GM12878 (cell line): Measurements from ENCODE around the gene TMEM121B. TPM values are rescaled to one million over a fixed set of nuclear protein-coding genes. Genes with fewer than 3 reads are reported as not detected.
A peak's percentile ranks its signal among the peaks of the same experiment; 100 is the strongest.

Source experiments
- ATAC-seq: fragments of 200-7000 bp; cut with Tn5 transposase; 3 replicates; pipeline ENCODE4 v1.9.1; 2020; ENCODE audit warnings: mild to moderate bottlenecking, moderate library complexity
- BruUV-seq: library from RNA; stranded (reverse); fragments of 400-500 nt; replicated peaks from 2 replicates; lab custom pipeline; 2021; lab: Mats Ljungman, UMichigan
- CTCF ChIA-PET: fragments of 300-600 bp; sonication (Branson Sonifier 250); formaldehyde crosslinking; extraction: SDS; loops from one replicate; lab custom pipeline; 2021; ENCODE audit warnings: inconsistent platforms; lab: Yijun Ruan, JAX
- POLR2A ChIA-PET: fragments of 350-600 bp; formaldehyde crosslinking; extraction: SDS; loops from one replicate; lab custom pipeline; 2021; ENCODE audit warnings: inconsistent platforms; lab: Charles Lee
- RAD21 ChIA-PET: fragments of 300-600 bp; sonication (Branson Sonifier 250); formaldehyde crosslinking; loops from one replicate; lab custom pipeline; 2023; ENCODE audit warnings: antibody characterized with exemption; ENCODE audit not compliant: unreplicated experiment; lab: Charles Lee
- SMC1A ChIA-PET: fragments of 300-600 bp; sonication (Branson Sonifier 250); formaldehyde crosslinking; loops from one replicate; lab custom pipeline; 2023; ENCODE audit not compliant: unreplicated experiment, uncharacterized antibody; lab: Charles Lee
- DNase-seq: peaks from one replicate; pipeline ENCODE4 v3.0.0-alpha.2; 2011; ENCODE audit warnings: low read depth, low spot score
- FAIRE-seq: peaks from 3 replicates; lab custom pipeline; 2011; peaks lifted over from hg19 to GRCh38; lab: Jason Lieb, UNC
- H2AFZ ChIP-seq: 2 replicates; pipeline ENCODE4 v1.6.0; 2011; ENCODE audit warnings: low read depth, low read length, control low read depth; ENCODE audit not compliant: control insufficient read depth
- H3K27ac ChIP-seq: 2 replicates; pipeline ENCODE4 v1.5.1; 2011; ENCODE audit warnings: control low read depth; ENCODE audit not compliant: control insufficient read depth, insufficient read depth
- H3K27me3 ChIP-seq, 2 experiments: replicated peaks in 1 of 2; 2 replicates each; pipeline versions ENCODE4 v1.6.0 to v1.6.1; 2011; ENCODE audit warnings: low read length in 1 of 2; ENCODE audit not compliant: control insufficient read depth in 2 of 2, insufficient read depth in 2 of 2
- H3K36me3 ChIP-seq, 2 experiments: 2 replicates each; pipeline ENCODE4 v1.5.1; 2011; ENCODE audit warnings: low read length in 1 of 2; ENCODE audit not compliant: control insufficient read depth in 2 of 2, insufficient read depth in 2 of 2
- H3K4me1 ChIP-seq: 2 replicates; pipeline ENCODE4 v1.6.1; 2011; ENCODE audit warnings: mild to moderate bottlenecking, low read length, moderate library complexity, mixed read lengths; ENCODE audit not compliant: control insufficient read depth, insufficient read depth
- H3K4me2 ChIP-seq: 2 replicates; pipeline ENCODE4 v1.6.0; 2011; ENCODE audit warnings: control low read depth; ENCODE audit not compliant: control insufficient read depth, insufficient read depth
- H3K4me3 ChIP-seq: fragments of 200-600 bp; sonication (generic); 2 replicates; pipeline ENCODE4 v1.5.1; 2016
- H3K79me2 ChIP-seq: 2 replicates; pipeline ENCODE4 v1.6.0; 2011; ENCODE audit warnings: low read length; ENCODE audit not compliant: control insufficient read depth, insufficient read depth
- H3K9ac ChIP-seq: 2 replicates; pipeline ENCODE4 v1.8.0; 2011; ENCODE audit warnings: low read length, control low read depth, mixed read lengths; ENCODE audit not compliant: control insufficient read depth, insufficient read depth
- H3K9me3 ChIP-seq: replicated peaks from 3 replicates; pipeline ENCODE4 v1.5.1; 2011; ENCODE audit warnings: mild to moderate bottlenecking, low read length; ENCODE audit not compliant: control insufficient read depth, insufficient read depth
- H4K20me1 ChIP-seq: 2 replicates; pipeline ENCODE4 v1.6.0; 2011; ENCODE audit not compliant: control insufficient read depth, insufficient read depth
- ASH2L ChIP-seq: fragments of 300-600, 200-600 bp; sonication (generic); IDR thresholded peaks from 2 replicates; pipeline ENCODE4 v1.6.1; 2017; ENCODE audit warnings: low read depth, mild to moderate bottlenecking, borderline replicate concordance
- ETV6 ChIP-seq, 2 experiments: fragments of 450-650 bp in 1 of 2; IDR thresholded peaks in 1 of 2; conservative IDR thresholded peaks in 1 of 2; 2 replicates each; pipeline ENCODE4 v1.6.1; 2014; ENCODE audit warnings: antibody characterized with exemption in 1 of 2, borderline replicate concordance in 1 of 2, low read depth in 1 of 2, mild to moderate bottlenecking in 1 of 2, moderate library complexity in 1 of 2
- HDGF ChIP-seq: fragments of 450-650 bp; IDR thresholded peaks from 2 replicates; pipeline ENCODE4 v1.6.1; 2016; ENCODE audit warnings: antibody characterized with exemption
- JUND ChIP-seq: IDR thresholded peaks from 2 replicates; pipeline ENCODE4 v1.6.1; 2012; ENCODE audit warnings: low read depth, mild to moderate bottlenecking, low read length, improper control_type of control experiment, moderate library complexity
- KAT2A ChIP-seq: conservative IDR thresholded peaks from 2 replicates; pipeline ENCODE4 v1.6.1; 2011; ENCODE audit warnings: low read depth, low read length; ENCODE audit not compliant: control insufficient read depth
- SMARCA5 ChIP-seq: fragments of 450-650 bp; IDR thresholded peaks from 2 replicates; pipeline ENCODE4 v1.6.1; 2017; ENCODE audit warnings: mild to moderate bottlenecking
- SP1 ChIP-seq: IDR thresholded peaks from one replicate; pipeline ENCODE4 v1.6.1; 2011; ENCODE audit warnings: low read depth, low read length
- SPI1 ChIP-seq: IDR thresholded peaks from 2 replicates; pipeline ENCODE4 v1.6.1; 2011; ENCODE audit warnings: low read depth, mild to moderate bottlenecking, low read length, moderate library complexity, borderline replicate concordance; ENCODE audit not compliant: insufficient read depth
- SREBF2 ChIP-seq: IDR thresholded peaks from 2 replicates; pipeline ENCODE4 v1.6.1; 2012; ENCODE audit warnings: mild to moderate bottlenecking, low read length
- TCF3 ChIP-seq: IDR thresholded peaks from 2 replicates; pipeline ENCODE4 v1.6.1; 2012; ENCODE audit warnings: low read depth, mild to moderate bottlenecking, low read length, borderline replicate concordance; ENCODE audit not compliant: insufficient read depth
- ZNF622 ChIP-seq: fragments of 450-650 bp; IDR thresholded peaks from 2 replicates; pipeline ENCODE4 v1.6.1; 2017; ENCODE audit warnings: mild to moderate bottlenecking, inconsistent platforms
- ZZZ3 ChIP-seq: IDR thresholded peaks from 2 replicates; pipeline ENCODE4 v1.6.1; 2011; ENCODE audit warnings: low read depth; ENCODE audit not compliant: control insufficient read depth, insufficient read length
- WGBS: methylation state at CpG from one replicate; pipeline ENCODE4 v1.1.6; 2016; ENCODE audit warnings: low lambda C conversion rate; ENCODE audit not compliant: insufficient replicate concordance, insufficient coverage; ENCODE audit errors: missing lambda C conversion rate; 5-methylcytosine and 5-hydroxymethylcytosine counted together
- in situ Hi-C: fragments of 300-500 bp; cut with MboI; formaldehyde crosslinking; loops from 9 replicates; pipeline ENCODE4 v1.14.3; 2018; ENCODE audit warnings: mixed read lengths
- intact Hi-C: fragments of 100-400 bp; cut with micrococcal nuclease; formaldehyde crosslinking; loops from one replicate; pipeline ENCODE4 v1.14.2; 2022; ENCODE audit not compliant: unreplicated experiment
- polyA plus RNA-seq, 11 experiments: library from polyadenylated mRNA; depleted of rRNA in 4 of 11; unstranded in 6 of 11; stranded (reverse) in 5 of 11; fragments of >200 nt; fragmentation: Nextera tagmentation in 4 of 11; fragmentation: Illumina TruSeq in 1 of 11; extraction: Ambion mirVana in 4 of 11; extraction: Trizol in 1 of 11; gene quantifications; 1 replicate in 1 of 11; 2 replicates in 10 of 11; pipeline versions ENCODE4 v1.2.1 to v1.2.3, GENCODE V29; 2011 to 2016; ENCODE audit warnings: inconsistent platforms in 2 of 11, missing spikeins in 2 of 11, low read depth in 1 of 11
- total RNA-seq, 4 experiments: library from RNA; depleted of rRNA in 3 of 4; stranded (reverse); fragments of >200 nt in 3 of 4; fragmentation: Illumina TruSeq in 1 of 4; extraction: Trizol in 1 of 4; gene quantifications; 2 replicates each; pipeline versions ENCODE4 v1.2.1 to v1.2.3, GENCODE V29; 2013 to 2021
- TF ChIP-seq, protein P1 (sequence below): fragments of 450-650 bp; IDR thresholded peaks from 2 replicates; pipeline ENCODE4 v1.6.1; 2017; ENCODE audit warnings: mild to moderate bottlenecking, moderate library complexity

Gene TMEM121B
- total and polyA plus RNA-seq, 10 of the 15 experiments (the other 5 are each of a cell fraction or from before 2014, with no cell fraction given), result 0.02 to 0.10 (median 0.06) TPM; not detected in 5

DNA sequence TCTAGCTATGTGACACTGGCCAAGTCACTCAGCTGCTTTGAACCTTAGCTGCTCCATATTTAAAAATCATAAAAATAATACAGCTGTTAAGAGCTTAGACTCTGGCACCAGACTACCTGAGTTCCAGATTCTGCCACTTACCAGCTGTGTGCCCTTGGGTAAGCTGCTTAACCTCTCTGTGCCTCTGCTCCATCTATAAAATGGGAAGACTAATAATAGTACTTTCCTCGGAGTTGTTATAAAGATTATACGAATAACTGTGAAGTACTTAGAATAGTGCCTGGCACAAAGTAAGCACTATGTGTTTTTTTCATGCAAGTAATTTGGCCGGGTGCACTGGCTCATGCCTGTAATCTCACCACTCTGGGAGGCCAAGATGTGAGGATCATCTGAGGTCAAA is 36.6 kb upstream of the TMEM121B start:
- WGBS, result 62% methylated on average over 3 of the region's 3 CpGs
- CTCF ChIA-PET, result interaction anchor here (0.6 to 8.1 kb wide), 6 partner anchors 10 to 344 kb away, joined by 3 to 72 read pairs (median 4); no protein-coding TSS in a partner anchor
- Histone ChIP-seq H3K4me1 (peaks cover 3% of the 10 kb centered on the region; the same call in 1 of the 2 replicates), H3K9ac (no peak overlapping the region; the same call in 1 of the 2 replicates), H3K9me3 (no peaks in the 10 kb centered on the region), H3K79me2 (peaks cover 24% of the 10 kb centered on the region), H3K36me3 (no peaks in the 10 kb centered on the region), H2AFZ (no peak overlapping the region), H3K27me3 (no peaks in the 10 kb centered on the region), H4K20me1 (peaks cover 2% of the 10 kb centered on the region; the same call in 1 of the 2 replicates), H3K4me3 (peak overlapping the region; percentile 79), H3K4me2 (peak overlapping the region; percentile 60), H3K27ac (no peak overlapping the region)
- intact Hi-C loops (loop anchor here (10.0 kb wide), 1 partner anchor 333 kb away; the partner anchor contains the start of gene XKR3), in situ Hi-C loops (no loop called here)
- SMC1A ChIA-PET, result interaction anchor here (0.9 to 1.6 kb wide), 5 partner anchors 9 to 344 kb away, joined by 3 to 10 read pairs (median 3); no protein-coding TSS in a partner anchor
- DNase-seq (no peak), FAIRE-seq (no peak), ATAC-seq (no peak)
- TF ChIP-seq SMARCA5 (0 out of 2 replicates have a peak, but pooled peaks have one; percentile 35), SP1 (no peak)
- TSS peak; percentile 69 for BruUV-seq
- POLR2A ChIA-PET, result interaction anchor here (0.6 to 1.2 kb wide), 2 partner anchors 13 to 448 kb away, joined by 3 to 4 read pairs; no protein-coding TSS in a partner anchor
- RAD21 ChIA-PET, result interaction anchor here (1.5 to 1.9 kb wide), 2 partner anchors 14 to 344 kb away, joined by 6 to 7 read pairs; no protein-coding TSS in a partner anchor

- Histone ChIP-seq H3K36me3 (no peaks in the 10 kb centered on the region), H3K4me2 (peak overlapping the region; percentile 39; the same call in 1 of the 2 replicates), H3K27ac (no peak overlapping the region), H4K20me1 (peaks cover 2% of the 10 kb centered on the region; the same call in 1 of the 2 replicates), H2AFZ (no peak overlapping the region), H3K9ac (no peak overlapping the region), H3K4me3 (peak overlapping the region; percentile 44; the same call in 1 of the 2 replicates), H3K4me1 (peaks cover 3% of the 10 kb centered on the region; the same call in 1 of the 2 replicates), H3K79me2 (peaks cover 24% of the 10 kb centered on the region), H3K9me3 (no peaks in the 10 kb centered on the region), H3K27me3 (no peaks in the 10 kb centered on the region)
- ChIA-PET RAD21 (no interaction called here), SMC1A (interaction anchor here (1.0 kb wide), 1 partner anchor 73 kb away, joined by 3 read pairs; no protein-coding TSS in a partner anchor), POLR2A (no interaction called here), CTCF (no interaction called here)
- ATAC-seq (no peak), FAIRE-seq (no peak), DNase-seq (no peak)
- intact Hi-C loops (loop anchor here (10.0 kb wide), 1 partner anchor 331 kb away; the partner anchor contains the start of gene XKR3), in situ Hi-C loops (no loop called here)
- 78% methylated on average over 3 of the region's 3 CpGs for WGBS
- BruUV-seq, result no TSS peak
- TF ChIP-seq, protein P1, sequence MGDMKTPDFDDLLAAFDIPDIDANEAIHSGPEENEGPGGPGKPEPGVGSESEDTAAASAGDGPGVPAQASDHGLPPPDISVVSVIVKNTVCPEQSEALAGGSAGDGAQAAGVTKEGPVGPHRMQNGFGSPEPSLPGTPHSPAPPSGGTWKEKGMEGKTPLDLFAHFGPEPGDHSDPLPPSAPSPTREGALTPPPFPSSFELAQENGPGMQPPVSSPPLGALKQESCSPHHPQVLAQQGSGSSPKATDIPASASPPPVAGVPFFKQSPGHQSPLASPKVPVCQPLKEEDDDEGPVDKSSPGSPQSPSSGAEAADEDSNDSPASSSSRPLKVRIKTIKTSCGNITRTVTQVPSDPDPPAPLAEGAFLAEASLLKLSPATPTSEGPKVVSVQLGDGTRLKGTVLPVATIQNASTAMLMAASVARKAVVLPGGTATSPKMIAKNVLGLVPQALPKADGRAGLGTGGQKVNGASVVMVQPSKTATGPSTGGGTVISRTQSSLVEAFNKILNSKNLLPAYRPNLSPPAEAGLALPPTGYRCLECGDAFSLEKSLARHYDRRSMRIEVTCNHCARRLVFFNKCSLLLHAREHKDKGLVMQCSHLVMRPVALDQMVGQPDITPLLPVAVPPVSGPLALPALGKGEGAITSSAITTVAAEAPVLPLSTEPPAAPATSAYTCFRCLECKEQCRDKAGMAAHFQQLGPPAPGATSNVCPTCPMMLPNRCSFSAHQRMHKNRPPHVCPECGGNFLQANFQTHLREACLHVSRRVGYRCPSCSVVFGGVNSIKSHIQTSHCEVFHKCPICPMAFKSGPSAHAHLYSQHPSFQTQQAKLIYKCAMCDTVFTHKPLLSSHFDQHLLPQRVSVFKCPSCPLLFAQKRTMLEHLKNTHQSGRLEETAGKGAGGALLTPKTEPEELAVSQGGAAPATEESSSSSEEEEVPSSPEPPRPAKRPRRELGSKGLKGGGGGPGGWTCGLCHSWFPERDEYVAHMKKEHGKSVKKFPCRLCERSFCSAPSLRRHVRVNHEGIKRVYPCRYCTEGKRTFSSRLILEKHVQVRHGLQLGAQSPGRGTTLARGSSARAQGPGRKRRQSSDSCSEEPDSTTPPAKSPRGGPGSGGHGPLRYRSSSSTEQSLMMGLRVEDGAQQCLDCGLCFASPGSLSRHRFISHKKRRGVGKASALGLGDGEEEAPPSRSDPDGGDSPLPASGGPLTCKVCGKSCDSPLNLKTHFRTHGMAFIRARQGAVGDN, result no peak
- TF ChIP-seq SREBF2, result no peak
- no peak for TF ChIP-seq TCF3
- no peak for TF ChIP-seq JUND
- TF ChIP-seq ZNF622, result no peak
- TF ChIP-seq KAT2A, result no peak
- no peak for TF ChIP-seq SPI1
- TF ChIP-seq HDGF, result no peak
- no peak for TF ChIP-seq ASH2L
- TF ChIP-seq ETV6 (conservative IDR thresholded peaks at IDR 0.05 in 1 of 2, IDR thresholded peaks at IDR 0.05 in 1 of 2; ENCODE audit: borderline replicate concordance in 1 of 2, low read depth in 1 of 2), result no peak
- no peak for TF ChIP-seq ZZZ3
These were observed 34.8 kb upstream of the TMEM121B start for GRCh38 chr22:17155941-17156340.
